PC-9 (cell line): ENCODE data around the gene ZNF484.
"Not testable (repeated sequence)": the region's sequence is repeated elsewhere in the genome, so short reads cannot be mapped to it uniquely, and the experiment has no call there.

Experiments used
- CTCF ChIP-seq: fragments of 200-600 bp; sonication (generic); conservative IDR thresholded peaks from 2 replicates; pipeline ENCODE4 v1.6.1; 2017; ENCODE audit warnings: mixed run types, antibody characterized with exemption, mild to moderate bottlenecking, moderate library complexity
- EZH2 ChIP-seq: fragments of 200-600 bp; sonication (generic); IDR thresholded peaks from 2 replicates; pipeline ENCODE4 v1.8.0; 2017; ENCODE audit warnings: antibody characterized with exemption, low read depth

- TF ChIP-seq CTCF, EZH2: not testable (repeated sequence)
Observed at GRCh38 chr9:92866600-92866999, 11.2 kb downstream of the ZNF484 start.
